Posterior vena cava (tissue), 2 donors: ENCODE measurements around the gene NOTCH1. TPM values are rescaled to one million over a fixed set of nuclear protein-coding genes. Genes with fewer than 3 reads are reported as not detected.

Experiments used
- DNase-seq: peaks from one replicate; pipeline ENCODE4 v3.0.0-alpha.2; 2020; ENCODE audit warnings: low spot score
- intact Hi-C, 2 donors: fragments of 100-400 bp; cut with DNase I; formaldehyde crosslinking; loops; one replicate each; pipeline versions ENCODE4 v1.14.1 to v1.14.2; 2022 to 2023
- total RNA-seq, 2 donors: library from RNA; stranded (reverse); fragmentation: NEBNext Ultra II Directional; extraction: Animal tissue kit (Norgen Biotek cat#: 25700); gene quantifications; one replicate each; pipeline ENCODE4 v1.2.1, GENCODE V29; 2021
- donor health status: DM: yes; HTN: yes; CAD: no.
- donor health status: DM: yes; HTN: yes; CAD: no.

Gene NOTCH1
- total RNA-seq, 2 donors from 2014 or later = 35.5 to 40.4 TPM

DNA sequence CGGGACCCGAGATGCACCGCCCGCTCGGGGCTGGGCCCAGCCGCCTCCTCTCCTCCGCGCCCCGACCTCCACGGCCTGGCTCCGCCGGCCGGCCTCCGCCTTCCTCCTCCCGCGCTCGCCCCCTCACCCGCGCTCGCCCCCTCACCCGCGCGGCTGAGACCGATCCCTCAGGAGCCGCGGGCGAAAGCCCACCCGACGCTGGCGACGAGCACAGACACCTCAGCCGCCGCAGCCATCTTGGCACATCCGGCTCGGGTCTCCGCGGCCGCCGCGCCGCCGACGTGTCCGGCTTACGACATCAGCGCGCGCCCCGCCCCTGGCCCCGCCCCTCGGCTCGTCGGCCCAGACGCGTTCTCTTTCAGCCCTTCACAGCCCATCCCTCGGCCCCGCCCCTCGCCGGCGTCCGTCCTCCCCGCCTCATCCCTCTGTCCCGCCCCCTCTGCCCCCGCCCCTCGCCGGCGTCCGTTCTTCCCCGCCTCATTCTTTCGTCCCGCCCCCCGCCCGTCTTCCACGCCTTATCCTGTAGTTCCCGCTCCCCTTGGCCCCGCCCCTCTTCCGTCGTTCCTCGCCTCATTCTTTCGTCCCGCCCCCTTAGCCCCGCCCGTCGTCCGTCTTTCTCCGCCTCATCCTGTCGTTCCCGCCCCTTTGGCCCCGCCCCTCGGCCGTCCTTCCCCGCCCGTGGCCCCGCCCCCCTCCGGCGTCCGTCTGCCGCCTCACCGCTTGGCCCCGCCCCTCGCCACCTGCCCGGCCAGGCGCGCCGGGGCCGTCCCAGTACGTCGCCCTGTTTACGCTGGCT is 62.9 kb downstream of the NOTCH1 start, which contains the start of gene SEC16A:
TSS of gene SEC16A (minus strand) at position 248 of the 796 bp plus-strand sequence. CDS start 5,425 bp downstream, outside the sequence.
- intact Hi-C loops = no loop called here
- peak; percentile 100 for DNase-seq

DNA sequence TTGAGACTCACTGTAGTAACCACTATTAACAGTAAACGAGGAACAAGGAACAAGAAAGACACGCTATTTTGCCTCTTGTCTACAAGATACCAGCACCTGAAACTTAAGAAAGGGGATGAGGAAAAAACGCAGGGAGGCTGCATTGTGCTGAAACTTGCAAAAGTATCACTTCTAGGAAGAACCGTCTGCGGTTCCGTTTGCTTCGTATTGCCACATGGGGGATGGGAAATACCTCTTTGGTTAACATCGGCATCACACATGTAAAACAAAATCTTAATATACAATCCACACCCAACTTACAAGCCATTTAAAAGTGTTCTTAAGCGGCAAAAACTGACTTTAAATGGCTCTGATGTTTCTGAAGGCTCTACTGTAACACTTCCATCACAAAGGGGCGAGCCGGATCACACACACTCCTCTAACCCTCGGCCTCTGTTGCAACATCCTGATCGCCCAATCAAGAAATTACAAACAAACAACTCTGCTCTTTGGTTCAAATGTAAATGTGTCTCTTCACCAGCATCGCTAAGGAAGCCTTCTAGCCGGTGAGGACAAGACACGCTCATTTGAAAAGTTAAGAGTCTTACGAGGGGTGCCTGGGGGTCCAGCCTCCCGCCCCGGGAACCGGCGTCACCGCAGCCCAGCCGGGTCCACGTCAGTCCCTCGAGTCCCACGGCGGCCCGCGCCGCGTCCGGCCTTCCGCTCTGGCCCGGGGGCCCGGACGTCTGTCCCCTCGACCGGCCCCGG is 63.6 kb downstream of the NOTCH1 start:
- intact Hi-C loops = no loop called here
- DNase-seq = no peak

DNA sequence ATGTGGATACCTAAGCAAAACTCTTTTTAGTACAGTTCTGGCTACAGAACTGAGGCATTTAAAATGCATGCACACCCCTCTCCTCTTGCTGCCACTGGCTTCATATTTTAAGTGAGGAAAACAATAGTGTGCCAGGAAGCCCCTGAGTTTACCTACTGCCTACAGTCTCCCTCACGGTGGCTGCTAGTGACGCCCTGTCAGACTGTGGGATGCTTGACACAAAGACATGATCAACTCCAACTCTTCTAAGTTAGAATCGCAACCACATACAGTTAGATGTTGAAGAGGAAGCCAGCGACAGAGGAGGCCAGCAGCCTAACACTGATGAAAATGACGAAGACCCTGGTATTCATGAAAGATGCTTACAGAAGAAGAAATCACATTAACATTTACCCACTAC is 64.3 kb downstream of the NOTCH1 start:
- intact Hi-C loops = no loop called here
- no peak for DNase-seq

DNA sequence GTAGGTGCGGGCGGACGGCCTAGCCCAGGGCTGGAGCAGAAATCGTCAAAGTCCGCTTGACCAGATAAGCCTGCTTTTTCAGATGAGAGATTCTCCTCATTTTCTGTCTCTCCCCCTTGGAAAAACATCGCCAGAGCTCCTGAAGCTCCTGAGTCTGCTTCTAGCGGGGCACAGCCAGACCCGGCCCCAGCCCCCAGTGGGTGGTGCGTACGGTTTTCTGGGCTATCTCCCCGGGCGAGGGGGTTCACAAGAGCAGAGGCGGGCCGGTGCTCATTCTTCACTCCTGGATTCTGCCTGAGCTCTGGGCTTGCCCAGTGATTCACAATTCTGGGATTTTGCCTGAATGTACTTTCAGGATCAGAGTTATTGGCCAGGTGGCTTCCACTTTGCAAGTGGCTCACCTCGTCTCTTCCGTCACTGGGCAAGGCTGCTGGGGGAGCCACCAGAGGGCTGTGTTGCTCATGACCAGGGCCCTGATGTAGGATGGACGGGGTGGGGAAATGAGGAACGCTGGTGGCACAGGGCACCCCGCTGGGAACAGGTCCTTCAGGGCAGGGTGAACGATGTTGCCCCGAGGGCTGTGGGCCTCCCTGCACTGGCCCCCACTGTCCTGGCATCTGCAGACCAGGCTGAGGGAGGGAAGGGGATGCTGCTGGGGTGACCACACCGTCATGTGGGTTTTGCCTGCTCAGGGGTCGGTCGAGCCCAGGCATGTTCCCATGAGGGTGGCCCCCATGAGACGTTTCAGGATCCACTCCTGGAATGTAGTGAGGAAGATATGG is 69.3 kb downstream of the NOTCH1 start:
- DNase-seq = no peak
- intact Hi-C loops = no loop called here

DNA sequence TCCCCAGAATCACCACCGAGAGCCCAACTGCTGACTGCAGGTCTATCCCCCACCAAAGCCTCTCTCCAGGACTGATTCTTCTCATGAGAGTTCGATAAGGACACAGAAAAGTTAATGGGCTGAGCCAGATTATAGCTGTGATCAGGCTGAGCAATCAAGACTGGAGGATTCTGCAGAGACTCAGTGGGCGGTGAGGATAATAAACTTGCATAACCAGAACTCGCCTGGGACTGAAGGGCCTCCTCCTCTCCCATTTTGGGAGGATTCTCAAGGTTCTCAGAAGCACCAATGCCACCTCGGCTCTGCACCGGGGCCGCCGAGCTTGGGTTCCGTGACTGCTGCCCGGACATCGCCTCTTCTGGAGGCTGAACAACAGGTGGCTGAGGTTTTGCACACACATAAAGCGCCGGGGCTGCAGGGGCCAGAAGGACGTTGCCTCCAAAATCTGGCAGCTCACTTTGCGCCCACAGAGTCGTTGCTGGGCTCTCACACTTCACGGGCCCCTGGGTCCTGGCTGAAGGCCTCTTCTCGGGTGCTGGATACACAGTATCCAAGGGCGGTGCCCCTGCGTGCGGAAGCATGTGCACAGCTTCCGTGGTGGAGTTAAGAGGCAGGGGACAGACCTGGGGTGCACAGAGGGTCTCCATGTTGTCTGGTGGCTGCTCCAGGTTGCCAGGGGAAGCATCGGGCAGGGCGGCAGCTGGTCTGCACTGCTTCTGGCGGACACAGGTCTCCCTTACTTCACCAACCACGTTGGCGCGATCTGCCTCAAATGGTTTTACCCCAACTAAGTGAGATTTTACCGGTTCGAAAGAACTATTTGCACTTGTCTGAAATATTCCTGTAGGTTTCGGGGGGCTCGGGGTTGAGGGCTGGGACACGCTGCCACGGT is 70.6 kb downstream of the NOTCH1 start:
- no peak for DNase-seq
- intact Hi-C loops = no loop called here

DNA sequence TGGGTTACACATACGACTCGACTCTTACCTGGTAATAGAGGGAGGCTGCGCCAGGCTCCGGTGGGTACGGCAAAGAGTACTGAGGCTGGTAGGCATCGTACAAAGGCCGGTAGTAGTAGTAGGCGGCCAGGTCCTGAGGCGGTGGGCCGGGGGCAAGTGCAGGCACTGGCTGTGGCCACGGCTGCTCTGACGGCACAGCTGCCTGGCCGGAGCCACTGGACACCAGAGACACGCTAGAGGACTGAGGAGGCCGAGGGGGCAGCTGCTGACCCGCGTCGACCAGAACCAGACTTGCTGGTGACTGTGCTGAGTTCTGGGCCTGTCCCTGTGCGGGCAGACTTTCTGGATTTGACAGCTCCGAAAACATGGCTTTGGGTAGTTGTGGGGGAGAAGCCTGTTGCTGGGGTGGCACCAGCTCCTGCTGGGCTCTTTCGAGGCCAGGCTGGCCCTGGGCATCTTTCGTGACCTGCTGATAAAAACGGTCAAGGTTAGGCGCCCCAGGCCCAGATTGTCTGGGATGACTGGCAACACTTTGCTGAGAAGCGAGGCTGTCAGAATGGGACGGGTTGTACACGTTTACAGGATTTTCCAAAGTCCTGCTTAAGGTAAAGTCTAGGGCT is 71.7 kb downstream of the NOTCH1 start:
- intact Hi-C loops = no loop called here
- DNase-seq = no peak

DNA sequence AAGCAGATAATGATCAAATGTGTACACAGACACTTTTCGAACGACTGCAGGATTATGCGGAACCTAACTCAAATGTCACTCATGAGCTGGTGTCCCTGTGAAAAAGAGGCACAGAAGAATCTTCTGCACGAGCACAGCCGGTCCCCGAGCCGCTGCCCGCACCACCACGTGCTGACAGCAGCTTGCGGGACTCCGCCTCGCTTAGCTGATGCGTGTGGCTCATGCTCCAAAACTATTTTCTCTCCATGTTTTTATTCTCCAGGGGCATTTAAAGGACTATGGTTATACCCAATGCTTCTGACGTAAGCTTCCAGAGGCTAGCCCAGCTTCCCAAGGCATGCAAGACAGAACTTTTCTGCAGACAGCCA is 72.5 kb downstream of the NOTCH1 start:
- no peak for DNase-seq
- intact Hi-C loops = no loop called here

DNA sequence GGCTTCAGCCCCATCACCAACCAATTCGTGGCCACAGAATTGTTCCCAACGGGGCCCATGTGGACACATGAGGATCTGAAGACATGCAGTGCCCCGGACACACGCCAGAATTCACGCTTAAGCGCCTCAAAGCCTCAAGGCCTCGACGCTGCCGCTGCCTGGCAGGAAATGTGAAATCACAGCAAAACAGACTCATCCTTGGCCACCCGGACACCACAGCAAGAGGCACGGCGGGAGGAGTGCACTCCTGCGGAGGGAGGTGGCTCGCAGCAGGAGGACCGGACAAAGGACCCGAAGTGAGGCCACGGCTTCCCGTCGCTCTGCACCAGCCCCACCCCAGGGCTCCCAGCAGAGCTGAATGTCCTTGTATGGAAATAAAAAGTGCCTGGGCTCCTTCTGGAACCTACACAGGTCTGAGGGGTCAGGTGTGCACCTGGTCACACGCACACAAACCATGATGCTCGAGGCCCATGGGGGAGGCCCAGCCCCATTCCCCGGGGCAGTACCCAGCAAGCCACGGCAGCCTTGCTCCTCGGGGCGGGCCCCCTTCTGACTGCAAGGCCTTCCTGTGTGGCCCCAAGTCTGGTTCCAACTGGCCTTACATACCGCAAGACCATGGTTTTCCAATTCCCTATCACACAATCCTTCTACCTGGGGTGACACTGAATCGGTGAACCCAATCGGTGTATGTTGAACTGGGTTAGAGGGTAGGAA is 73.1 kb downstream of the NOTCH1 start:
- intact Hi-C loops = no loop called here
- no peak for DNase-seq

DNA sequence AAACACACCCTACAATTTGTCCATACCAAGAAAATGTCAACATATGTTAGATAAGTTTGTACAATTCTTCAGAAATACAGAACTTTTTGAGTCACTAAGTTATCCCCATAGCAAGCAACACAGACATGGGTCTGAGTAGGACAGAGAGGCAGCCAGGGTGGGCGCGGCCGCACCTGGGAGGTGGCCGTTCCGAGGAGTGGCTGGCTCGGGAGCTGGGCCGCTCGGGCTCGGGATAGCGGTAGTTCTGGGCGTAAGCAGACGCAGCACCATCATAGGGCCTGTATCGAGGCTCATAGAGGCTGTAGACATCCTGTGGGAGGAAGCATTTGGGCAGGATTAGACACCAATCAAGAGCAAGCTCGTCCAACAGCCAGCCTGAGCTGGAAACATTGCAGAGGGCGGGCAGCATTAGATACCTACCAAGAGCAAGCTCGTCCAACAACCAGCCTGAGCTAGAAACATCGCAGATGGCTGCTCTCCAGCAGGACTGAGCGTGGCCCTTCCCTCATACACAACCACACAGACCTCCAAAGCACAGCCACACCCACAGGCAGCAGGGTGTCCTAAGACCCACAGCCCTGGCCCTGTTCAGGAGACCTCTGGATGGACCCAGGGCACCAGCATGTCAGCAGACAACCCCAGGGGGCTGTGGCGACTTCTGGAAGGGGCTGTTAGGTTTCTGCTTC is 73.9 kb downstream of the NOTCH1 start:
- DNase-seq = no peak
- intact Hi-C loops = no loop called here

DNA sequence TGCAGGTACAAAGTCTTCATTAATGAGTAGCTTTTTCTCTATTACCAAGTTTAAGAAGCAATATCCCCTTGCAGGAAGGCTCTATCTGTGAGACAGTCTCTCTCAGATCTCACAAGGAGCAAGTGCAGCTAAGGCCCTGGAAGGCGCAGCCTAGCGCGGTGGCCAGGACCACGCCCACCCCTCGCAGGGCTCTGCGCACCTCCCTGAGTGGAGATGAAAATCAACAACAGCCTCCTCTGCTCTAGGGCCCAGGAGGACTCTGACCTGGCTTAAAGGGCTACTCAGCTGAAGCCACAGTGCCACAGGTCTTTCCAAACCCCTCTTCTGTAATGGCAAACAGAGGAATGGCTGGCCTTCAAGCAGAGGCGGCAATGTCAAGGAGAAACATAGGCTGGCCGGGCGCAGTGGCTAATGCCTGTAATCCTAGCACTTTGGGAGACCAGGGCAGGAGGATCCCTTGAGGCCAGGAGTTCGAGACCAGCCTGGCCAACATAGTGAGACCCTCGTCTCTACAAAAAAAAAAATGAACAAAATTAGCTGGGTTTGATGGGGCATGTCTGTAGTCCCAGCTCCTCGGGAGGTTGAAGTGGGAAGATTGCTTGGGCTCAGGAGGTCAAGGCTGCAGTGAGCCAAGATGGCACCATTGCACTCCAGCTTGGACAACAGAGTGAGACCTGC is 74.9 kb downstream of the NOTCH1 start:
- no peak for DNase-seq
- intact Hi-C loops = no loop called here

DNA sequence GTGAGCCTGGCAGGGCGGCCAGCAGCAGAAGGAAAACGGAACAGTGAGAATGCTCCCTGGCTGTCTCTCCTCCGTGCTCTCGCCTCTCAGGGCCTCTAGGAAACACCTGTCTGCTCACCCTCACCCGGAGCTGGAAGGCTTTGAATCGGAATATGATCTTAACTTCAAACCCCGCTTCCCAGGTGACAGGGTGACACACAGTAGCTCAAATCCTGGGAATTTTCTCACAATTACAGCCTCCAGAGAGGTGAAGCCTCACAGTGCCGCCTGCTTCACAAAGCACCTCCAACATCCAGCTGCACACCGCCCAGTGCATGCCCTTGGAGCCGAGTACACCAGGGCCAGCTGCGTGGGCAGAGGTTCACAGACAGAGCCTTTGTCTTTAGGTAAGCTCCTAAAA is 75.5 kb downstream of the NOTCH1 start:
- DNase-seq = no peak
- intact Hi-C loops = no loop called here

DNA sequence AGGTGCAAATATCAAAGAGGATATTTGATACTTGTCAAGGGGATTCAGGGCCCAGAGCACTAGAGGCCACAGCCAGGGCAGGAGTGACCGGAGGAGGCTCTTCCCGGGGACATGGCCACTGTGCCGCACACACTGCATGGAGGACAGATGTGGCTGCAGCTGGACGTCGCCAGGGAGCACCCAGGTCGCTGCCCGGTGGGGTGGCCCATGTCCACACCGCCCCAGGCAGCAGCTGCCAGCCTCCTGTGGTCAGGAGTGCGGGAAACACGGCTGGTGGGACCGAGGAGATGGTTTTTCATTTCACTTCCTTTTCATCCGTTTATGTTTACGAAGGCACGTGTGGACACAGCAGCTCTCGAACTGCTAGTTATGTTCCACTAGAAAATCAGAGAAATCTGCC is 78.1 kb downstream of the NOTCH1 start:
- DNase-seq = no peak
- intact Hi-C loops = no loop called here

DNA sequence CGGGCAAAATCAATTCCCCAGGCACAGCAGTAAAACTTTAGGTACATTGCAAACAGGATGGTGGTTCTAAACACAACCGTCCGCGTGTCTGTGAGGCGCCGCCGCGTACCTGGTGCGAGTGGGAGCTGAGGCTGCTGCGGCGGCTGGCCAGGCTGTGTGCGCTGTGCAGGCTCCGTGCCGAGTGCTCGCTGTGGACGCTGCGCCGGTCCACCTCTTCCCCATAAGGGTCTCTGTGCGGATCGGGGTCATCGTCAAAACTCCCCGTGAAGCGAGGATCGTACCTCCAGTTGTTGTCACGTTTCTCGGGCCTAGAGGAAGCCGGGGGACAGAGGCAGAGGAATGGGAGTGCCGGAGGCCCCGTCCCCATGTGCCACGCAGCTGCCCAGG is 79.7 kb downstream of the NOTCH1 start:
- intact Hi-C loops = no loop called here
- DNase-seq = no peak

DNA sequence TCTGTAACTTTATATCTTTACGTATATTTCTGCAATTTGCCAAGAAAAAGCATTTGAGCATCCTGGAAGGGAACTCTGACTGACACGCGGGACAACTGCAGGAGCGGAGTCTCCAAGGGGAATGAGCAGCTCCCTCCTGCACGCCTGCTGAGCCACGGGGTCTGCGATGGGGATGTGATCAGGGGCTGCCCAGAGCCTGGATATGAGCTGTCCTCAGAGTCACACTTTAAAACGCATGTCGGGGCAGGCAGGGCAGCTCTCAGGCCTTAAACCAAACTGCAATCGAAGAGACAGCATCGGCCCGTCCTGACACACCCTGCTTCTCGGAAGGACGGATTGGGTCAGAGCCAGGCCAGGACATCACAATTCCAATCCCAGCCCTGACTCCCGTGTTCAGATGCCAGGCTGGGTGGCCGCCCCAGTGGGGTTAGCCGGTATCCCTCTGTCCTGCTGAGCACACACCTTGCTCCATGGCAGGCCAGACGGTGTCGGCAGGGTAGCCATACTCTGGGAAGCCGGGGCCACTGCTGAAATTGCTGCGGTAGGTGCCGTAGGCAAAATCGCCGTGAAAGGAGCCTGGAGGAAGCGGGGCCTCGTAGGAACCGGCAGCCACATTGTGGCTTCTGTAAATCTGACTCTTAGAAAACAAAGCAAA is 80.2 kb downstream of the NOTCH1 start:
- no peak for DNase-seq
- intact Hi-C loops = no loop called here

DNA sequence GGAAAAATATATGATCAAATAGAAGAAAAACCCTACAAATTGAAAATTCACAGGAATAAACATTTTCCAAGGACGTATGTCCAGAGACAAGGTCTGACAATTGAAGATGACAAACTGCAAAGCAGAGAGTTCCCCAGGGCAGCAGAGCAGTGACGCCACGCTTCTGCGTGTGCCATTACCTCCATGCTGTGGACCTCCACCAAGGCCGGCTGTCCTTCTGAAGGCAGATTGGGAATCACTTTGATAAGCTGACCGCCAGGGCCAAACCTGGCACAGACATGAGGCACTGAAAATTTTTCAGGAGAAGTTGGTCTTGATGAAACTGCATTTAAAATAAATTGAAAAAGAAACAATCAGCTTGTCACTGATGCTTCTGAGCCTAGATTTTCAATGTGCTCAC is 81.6 kb downstream of the NOTCH1 start:
- intact Hi-C loops = no loop called here

DNA sequence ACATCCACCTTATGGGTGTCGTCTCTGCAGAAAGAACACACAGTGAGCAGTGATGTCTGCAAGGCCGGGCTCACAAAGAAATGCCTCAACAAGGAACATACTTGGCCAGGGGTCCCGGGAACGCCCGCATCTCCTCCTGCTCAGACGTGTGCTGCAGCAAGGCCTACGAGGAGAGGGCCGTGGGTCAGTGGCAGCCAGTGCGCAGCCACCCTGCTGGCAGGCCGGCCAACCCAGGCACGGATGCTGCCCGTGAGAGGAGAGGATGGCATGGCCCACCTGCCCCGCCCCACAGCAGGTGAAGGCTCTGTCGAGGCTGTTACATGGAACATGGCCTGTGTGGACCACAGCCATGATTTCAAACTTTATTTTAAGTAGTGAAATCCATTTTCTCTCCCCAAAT is 82.3 kb downstream of the NOTCH1 start:
- intact Hi-C loops = no loop called here
- DNase-seq = no peak

More for the DNA sequence above, 81.6 kb downstream of the NOTCH1 start:
- no peak for DNase-seq

DNA sequence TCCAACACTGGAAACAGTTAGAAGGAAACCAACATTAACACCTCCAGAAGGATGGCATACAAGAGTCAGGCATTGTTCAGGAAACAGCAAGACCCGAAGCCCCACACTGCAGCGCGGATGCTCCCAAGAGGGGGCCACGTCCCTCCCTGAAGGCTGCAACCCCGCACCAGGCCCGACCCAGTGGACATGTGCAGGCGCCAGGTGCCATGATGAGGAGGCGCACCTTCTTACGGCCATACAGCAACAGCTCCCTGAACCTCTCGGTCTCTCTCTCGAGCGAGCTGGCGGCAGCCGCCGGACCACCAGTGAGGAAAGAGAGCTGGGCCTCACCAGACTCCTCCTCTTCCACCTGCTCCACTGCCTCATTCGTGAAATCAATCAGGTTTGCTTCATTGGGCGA is 83.2 kb downstream of the NOTCH1 start:
- no peak for DNase-seq
- intact Hi-C loops = no loop called here
